NCI-H82 treated with DMSO at 0.1 percent for 48 hours (cell line): ENCODE measurements around the gene DVL2.

Source experiments
- DNase-seq: peaks from one replicate; lab custom pipeline; 2025; ENCODE audit not compliant: unreplicated experiment; lab: John Stamatoyannopoulos, UW

The DVL2 gene

GRCh38 chr17:7234083-7234951, at the start of gene DVL2:
DVL2 (minus strand) TSS chr17:7234517; CDS start chr17:7234262, 255 bp downstream.
- peak; percentile 98 for DNase-seq

DNA sequence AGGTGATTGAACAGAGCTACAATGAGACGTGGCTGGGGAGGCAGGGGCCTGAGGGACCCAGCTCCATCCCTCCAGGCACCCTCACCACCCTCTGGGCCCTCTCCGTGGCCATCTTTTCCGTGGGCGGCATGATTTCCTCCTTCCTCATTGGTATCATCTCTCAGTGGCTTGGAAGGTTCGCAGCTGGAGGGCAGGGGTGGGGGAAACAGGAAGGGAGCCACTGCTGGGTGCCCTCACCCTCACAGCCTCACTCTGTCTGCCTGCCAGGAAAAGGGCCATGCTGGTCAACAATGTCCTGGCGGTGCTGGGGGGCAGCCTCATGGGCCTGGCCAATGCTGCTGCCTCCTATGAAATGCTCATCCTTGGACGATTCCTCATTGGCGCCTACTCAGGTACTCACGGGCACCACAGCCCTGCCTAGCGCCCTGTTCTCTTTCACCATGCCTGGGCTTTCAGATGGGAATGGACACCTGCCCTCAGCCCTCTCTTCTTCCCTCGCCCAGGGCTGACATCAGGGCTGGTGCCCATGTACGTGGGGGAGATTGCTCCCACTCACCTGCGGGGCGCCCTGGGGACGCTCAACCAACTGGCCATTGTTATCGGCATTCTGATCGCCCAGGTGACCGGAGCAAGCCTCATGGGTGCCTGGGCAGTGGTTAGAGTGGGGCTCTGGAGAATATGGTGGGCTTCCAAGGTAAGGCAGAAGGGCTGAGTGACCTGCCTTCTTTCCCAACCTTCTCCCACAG, 49.3 kb upstream of the DVL2 start:
- no peak for DNase-seq

GRCh38 chr17:7282752-7283321, 48.5 kb upstream of the DVL2 start:
- DNase-seq, result no peak

DNA sequence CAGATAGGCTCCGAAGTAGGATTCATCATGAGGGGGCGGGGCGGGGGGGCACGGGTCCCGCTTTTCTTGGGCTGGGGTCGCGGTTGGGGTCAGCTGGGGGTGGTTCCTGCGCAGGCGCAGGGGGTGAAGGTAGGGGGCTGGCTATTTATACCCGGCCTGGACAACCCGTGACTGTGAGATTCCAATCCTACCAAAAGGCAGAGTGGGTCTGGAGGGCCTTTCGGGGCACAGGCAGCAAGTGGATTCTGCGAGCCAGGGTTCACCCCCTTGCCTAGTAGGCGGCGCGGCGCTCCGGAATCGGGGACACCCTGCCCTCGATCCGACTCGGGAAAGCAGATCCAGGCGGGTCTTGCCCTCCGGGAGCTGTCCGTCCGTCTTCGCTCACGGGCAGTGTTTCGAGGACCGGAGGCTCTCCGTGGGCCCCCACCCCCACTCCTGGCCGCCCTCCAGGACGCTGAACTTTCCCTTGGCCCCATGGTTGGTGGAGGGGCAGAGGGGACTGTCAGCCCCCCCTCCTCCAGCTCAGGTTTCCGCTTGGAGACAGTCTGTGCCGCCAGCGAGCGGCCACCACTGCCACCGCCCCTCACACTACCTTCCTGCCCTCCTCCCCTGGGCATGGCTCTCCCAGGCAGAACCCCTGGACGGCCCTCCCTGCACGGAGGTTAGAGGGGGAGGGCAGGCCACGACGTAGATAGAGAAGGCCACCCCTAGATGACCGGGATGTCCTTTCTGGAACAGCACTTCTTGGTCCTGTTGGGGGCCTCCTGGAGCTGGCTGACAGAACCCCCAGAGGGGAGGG, 47.8 kb upstream of the DVL2 start:
- DNase-seq, result no peak

DNA sequence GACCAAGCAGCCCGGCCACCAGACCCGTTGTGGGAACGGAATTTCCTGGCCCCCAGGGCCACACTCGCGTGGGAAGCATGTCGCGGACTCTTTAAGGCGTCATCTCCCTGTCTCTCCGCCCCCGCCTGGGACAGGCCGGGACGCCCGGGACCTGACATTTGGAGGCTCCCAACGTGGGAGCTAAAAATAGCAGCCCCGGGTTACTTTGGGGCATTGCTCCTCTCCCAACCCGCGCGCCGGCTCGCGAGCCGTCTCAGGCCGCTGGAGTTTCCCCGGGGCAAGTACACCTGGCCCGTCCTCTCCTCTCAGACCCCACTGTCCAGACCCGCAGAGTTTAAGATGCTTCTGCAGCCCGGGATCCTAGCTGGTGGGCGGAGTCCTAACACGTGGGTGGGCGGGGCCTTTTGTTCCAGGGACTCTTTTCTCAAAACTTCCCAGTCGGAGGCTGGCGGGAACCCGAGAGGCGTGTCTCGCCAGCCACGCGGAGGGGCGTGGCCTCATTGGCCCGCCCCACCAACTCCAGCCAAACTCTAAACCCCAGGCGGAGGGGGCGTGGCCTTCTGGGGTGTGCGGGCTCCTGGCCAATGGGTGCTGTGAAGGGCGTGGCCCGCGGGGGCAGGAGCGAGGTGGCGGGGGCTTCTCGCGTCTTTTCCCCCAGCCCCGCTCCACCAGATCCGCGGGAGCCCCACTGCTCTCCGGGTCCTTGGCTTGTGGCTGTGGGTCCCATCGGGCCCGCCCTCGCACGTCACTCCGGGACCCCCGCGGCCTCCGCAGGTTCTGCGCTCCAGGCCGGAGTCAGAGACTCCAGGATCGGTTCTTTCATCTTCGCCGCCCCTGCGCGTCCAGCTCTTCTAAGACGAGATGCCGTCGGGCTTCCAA, 47.0 kb upstream of the DVL2 start, which contains the start of gene SLC2A4:
Gene SLC2A4, plus strand, starts transcription at position 645 of the 879 bp plus-strand sequence. Its CDS starts 217 bp downstream, at position 862.
- peak; percentile 96 for DNase-seq

GRCh38 chr17:7280519-7281073, 46.3 kb upstream of the DVL2 start:
- DNase-seq, result peak; percentile 94

GRCh38 chr17:7279448-7279847, 45.1 kb upstream of the DVL2 start:
- no peak for DNase-seq

DNA sequence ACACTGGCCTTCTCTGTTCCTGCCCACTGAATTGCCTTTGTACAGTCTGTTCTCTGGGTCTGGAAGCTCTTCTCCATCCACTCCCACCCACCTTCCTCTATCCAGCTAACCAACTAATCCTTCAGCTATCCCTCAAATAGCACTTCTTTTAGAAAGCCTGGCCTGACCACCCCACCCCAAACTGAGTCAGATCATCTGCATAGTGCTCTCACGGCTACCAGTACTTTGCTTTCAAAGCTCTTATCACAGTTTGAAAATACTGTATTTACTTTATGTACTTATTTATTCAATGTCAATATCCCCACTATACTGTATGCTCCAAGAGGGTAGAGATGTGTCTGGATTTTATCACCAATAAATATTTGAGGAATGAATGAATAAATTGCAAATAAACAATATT, 32.5 kb upstream of the DVL2 start:
- DNase-seq, result no peak

DNA sequence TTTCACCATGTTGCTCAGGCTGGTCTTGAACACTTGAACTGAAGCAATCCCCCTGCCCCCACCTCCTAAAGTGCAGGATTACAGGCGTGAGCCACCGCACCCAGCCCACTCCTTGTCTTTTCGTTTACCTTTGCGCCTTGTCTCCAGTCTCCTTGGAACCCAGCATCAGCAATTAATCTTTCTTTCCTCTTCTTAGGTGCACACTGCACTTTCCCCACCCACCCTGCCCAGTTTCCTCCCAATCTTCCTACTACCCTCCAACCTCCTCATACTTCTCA, 29.4 kb upstream of the DVL2 start:
- peak; percentile 16 for DNase-seq

GRCh38 chr17:7262935-7263800, 28.9 kb upstream of the DVL2 start:
- DNase-seq, result no peak

- no peak for DNase-seq
These were observed 28.0 kb upstream of the DVL2 start, which contains the start of gene CLDN7 for GRCh38 chr17:7262192-7262934. CLDN7 (minus strand) TSS chr17:7262478; CDS start chr17:7262043, 435 bp downstream.

DNA sequence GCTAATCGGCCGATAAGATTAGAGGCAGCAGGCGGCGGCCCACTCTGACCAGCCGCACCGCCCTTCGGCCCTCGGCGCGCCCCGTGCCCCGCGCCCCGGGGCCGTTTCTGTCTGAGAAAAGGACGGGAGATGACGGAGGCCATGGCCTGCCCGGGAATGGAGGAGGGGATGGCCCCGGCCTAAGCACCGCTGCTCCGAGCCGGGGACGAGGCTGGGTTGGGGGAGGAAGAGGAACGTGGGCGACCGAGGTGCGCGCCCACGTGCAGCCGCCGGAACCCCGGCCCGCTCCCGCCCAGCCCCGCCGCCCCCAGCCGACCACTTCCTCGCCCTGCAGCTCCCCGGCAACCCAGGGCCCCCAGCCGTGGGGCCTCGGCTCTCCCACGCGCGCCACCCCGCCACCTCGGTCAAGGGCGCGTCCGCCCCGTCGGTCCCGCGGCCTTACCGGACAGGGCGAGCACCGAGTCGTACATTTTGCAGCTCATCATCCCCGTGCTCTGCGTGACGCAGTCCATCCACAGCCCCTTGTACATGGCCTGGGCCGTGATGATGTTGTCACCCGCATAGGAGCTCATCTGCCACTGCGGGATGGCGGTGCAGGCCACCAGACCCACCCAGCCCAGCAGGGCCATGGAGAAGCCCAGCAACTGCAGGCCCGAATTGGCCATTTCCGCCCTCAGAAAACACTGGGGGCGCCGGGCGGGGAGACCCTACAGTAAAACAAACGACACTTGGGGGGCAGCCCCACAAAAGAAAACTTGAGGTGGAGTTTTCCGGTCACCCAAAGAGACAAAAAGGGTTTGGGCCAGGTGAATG, 27.3 kb upstream of the DVL2 start:
- no peak for DNase-seq

DNA sequence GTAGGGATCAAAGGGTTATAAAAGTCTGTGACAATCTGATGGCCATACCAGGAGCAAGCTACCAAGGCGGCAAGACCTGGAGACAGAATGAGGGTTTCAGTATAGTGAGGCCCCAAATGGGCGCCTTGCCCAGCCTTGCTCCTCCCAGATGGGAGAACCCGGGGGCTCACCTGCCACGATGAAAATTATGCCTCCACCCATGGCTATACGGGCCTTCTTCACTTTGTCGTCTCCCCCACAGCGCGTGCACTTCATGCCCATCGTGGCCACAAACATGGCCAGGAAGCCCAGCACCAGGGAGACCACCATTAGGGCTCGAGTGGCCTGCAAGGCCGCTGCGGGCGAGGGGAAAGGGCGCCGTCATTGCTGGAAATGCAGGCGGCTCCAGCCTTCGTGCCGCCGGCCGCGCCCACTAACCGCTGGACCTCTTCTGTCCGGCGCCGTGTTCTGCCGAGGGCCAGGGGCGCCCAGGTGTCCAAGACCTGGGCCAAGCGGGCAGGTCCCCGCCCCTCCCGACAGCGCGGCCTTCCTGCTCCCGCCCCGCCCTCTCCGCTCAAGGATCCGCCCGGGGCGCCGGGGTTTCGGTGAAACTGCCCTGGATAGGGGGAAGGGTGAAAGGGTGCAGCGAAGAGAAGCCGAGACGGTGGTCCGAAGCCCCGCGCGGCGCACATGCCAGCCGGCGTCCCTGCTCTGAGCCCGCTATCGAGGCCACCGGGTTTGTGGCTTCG, 26.5 kb upstream of the DVL2 start:
- DNase-seq, result no peak

DNA sequence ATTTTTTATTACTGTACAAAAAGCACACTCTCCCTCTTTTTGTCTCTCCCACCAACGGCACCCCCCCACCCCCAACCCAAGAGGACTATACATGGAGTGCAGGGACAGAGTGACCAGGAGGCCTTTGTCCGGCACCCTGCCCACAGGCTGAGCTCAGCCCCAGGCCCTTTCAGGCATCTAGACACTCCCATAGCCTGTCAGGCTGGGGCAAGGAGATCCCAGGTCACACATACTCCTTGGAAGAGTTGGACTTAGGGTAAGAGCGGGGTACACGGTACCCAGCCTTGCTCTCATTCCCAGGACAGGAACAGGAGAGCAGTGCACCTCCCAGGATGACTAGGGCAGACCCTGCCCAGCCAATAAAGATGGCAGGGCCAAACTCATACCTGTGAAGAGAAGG, 25.8 kb upstream of the DVL2 start:
- DNase-seq, result no peak

GRCh38 chr17:7259555-7259889, 25.2 kb upstream of the DVL2 start:
- DNase-seq, result no peak

GRCh38 chr17:7258731-7259554, 24.6 kb upstream of the DVL2 start:
- no peak for DNase-seq
